Activated CD4-positive, alpha-beta T cell treated with anti-CD3 and anti-CD28 coated beads, Interleukin-2, amount 50 U/mL, for 48 hours (primary cell): ENCODE data around the gene CDK19.
A peak's percentile ranks its signal among the peaks of the same experiment; 100 is the strongest.
"Not testable (repeated sequence)": the region's sequence is repeated elsewhere in the genome, so short reads cannot be mapped to it uniquely, and the experiment has no call there.

Experiments used
- DNase-seq, 2 experiments: peaks; one replicate each; pipeline ENCODE4 v3.0.0-alpha.2; 2020

CDK19 gene

DNA sequence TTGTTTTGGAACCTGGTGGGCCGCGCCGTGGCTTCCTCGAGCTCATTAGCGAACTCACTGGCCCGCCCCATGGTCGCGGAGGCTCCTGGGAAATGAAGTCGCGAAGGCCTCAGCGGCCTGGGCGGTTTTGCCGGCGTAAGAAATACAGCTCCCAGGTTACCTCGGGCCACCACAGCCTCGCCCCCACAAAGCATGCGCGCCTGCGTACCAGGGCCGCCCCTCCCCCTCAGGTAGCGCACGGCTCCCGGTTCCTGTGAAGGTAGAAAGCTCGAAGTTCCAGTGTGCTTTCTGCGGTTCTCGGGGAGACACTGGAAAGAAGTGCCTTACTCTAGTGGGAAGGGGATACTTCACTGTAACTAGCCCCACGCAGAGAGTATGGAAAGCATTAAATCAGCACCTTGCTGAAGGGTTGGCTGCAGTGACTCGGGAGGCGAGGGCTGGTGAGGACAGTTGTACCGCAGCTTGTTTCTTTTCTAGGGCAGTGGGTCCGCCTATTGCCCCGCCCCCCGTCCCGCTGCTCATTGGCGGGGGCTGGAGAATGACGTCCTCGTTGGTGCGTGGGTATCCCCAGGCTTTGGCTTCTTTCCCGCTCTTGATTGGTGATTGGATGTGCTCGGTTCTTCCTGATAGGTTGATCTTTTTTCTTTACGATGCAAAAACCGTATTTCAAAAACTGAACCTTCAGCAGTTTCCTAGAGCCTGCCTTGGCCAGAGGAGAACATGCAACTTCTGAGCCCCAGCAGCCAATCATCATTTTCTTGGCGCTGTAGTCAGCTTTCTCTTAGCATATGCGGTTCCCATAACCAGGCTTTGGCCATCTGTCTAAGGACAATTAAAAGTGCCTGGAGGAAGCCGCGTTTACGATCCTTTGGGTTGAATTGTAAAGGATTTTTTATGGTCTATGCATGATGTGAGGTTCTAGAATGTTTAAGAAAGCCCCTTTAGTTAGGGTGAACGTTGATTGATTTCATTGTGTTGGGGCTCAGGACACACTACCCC is at the start of gene CDK19:
Gene CDK19, minus strand, starts transcription at position 59 of the 999 bp plus-strand sequence. CDS start 333 bp downstream, outside the sequence.
- DNase-seq: peak; percentile 97 to 98

DNA sequence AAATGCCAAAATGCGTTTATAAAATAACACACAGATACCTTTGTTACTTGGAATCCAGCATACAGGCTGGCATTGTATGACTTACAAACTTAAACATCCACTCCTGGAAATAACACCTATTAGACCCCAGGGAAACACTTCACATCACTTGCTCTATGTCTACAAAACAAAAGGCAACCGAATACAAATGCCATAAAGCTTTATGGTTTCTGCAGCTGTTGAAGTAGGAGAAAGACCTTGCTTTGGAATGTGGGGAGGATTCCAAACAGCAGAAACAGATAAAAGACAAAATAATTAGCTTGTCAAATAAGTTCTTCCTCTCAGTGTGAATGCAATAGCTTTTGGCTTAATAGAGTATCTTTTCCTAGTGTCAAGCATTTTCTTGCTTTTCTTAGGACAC is 49.6 kb upstream of the CDK19 start:
- no peak for DNase-seq

DNA sequence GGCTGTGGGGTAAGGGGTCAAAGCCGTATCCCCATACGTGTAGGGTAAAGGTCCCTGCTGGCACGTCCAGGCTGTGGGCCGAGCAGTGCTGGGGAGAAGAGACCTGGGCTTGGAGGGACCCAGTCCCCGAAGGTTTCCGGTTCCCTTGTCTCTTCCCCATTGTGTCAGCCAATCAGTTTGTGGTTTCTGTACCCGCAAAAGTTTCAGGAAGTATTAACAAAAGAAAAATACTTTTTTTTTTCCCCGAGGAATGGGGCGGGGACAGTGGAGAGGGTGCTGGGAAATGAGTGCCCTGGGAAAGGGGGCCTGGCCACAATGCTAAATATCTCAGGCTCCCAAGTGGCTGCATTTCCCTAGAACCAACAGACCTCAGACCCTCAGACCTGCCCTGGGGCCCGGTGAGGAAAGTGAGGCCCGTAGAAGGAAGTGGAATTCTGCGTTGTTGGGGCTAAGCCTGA is 44.1 kb upstream of the CDK19 start:
- no peak for DNase-seq

DNA sequence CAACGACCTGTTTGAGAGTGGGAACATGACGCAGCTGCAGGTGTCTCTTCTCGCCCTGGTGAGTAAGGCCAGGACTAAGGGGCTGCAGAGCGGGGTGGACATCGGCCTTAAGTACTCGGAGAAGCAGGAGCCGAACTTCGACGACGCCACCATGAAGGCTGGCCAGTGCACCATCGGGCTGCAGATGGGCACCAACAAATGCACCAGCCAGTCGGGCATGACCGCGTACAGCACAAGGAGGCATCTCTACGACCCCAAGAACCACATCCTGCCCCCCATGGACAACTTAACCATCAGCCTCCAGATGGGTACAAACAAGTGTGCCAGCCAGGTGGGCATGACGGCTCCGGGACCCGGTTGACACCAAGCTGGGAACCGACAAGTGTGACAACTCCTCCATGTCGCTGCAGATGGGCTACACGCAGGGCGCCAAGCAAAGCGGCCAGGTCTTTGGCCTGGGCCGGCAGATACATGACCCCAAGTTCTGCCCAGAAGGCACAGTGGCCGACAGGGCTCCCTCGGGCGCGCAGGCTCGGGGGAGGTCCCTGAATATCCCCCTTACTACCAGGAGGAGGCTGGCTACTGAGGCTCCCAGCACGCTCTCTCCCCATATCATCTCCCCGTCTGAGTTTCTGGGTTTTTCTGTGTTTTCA is 43.4 kb upstream of the CDK19 start:
- no peak for DNase-seq

DNA sequence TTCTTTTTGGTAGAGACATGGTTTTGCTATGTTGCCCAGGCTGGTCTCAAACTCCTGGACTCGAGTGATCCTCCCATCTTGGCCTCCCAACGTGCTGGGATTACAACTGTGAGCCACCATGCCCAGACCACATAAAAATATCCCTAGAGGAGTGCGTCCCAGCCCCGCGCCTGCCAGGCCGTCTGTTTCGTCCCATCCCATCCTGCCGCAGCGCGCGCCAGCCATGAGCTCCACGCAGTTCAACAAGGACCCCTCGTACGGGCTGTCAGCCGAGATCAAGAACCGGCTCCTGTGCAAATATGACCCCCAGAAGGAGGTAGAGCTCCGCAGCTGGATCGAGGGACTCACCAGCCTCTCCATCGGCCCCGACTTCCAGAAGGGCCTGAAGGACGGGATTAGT is 42.7 kb upstream of the CDK19 start:
- DNase-seq: no peak

DNA sequence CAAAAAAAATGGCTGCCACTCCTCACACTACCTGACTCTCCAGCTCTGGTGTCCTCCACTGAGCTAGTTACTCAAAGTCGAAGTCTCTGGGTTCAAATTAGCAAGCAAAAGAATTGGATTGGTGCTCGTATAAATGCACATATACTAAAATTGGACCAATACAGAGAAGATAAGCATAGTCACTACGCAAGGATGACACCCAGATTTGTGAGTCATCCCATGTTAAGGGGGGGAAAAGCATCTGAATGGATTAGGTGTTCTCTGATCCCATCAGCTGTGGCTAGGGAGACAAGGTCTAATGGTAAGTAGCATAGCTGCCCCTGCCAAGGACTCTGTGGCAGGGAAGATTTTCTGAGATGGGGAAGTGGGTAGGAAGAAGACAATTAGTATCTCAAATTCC is 41.0 kb upstream of the CDK19 start:
- DNase-seq: no peak

DNA sequence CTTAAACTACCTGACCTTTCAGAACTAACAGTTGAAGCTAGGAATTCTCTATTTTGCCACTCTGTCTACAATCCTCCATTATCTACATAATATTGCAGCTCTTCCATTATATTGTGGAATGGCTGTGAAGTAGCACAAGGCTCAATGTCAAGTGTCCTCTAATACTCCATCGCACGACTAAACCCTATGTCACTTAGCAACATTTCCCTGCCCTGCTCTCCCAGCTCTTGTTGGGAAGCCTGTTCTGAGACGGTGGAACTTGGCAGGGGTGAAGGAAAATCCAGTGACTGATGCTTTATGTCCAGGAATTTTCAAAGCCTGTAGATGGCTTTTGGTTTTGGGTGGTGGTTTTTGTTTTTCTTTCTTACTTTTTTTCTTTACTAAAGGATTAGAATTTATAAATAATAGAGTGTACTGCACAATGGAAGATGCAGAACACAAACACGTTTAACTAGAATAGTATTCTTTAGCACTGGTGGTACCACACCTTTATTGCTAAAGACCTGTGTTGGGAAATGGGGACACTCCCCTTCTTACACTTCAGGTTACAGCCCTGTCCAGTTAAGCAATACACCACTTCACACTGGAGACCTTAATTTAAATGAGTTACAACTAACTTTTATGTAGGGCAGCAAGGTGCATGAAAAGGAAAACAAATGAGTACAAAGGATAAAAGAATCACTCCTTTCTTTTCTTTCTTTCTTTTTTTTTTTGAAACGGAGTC is 38.6 kb upstream of the CDK19 start:
- DNase-seq: no peak

DNA sequence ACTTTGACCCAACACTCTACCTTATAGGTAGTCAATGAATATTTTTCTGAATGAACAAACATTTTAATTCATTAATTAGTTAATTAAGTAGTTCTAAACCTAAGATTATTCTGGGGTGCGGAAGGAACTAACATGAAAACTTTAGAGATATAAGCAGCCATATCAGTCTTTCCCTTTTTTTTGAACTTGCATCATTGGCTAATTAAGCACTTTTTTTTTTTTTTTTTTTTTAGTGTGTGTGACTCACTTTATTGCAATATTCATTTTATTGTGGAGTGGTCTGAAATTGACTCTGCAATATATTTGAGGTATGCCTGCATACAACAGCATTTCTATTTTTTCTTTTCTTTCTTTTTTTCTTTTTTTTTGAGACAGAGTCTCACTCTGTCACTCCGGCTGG is 37.5 kb upstream of the CDK19 start:
- no peak for DNase-seq

DNA sequence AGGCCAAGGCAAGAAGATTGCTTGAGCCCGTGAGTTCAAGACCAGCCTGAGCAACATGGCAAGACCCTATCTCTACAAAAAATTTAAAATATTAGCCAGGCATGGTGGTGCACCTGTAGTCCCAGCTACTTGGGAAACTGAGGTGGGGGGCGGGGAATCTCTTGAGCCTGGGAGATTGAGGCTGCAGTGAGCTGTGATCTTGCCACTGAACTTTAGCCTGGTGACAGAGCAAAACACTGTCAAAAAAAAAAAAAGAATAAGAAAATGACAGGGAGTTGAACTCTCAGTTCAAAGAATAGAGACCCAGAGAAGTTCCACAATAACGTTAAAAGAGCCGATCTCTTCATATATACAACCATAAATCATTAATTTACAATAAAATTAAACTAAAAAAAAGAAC is 34.5 kb upstream of the CDK19 start:
- DNase-seq: no peak

DNA sequence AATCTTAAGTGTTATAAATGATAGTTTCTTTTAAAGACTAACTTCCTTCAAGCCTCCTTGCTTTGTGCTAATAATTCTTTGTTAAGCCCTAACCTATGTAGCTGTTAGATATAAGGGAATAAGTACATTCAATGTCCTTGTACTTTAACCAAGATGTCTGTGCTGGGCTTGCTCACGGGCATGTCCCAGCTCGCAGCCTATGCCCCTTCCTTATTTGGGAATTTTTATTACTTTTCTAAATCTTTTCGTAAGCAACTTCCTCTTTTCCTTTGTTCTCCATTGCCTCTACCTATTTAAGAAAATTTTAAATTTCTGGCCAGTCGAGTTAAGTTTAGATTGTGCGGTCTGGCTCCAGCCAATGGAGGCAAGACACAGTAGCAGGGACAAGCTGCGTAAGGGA is 26.0 kb upstream of the CDK19 start:
- no peak for DNase-seq

DNA sequence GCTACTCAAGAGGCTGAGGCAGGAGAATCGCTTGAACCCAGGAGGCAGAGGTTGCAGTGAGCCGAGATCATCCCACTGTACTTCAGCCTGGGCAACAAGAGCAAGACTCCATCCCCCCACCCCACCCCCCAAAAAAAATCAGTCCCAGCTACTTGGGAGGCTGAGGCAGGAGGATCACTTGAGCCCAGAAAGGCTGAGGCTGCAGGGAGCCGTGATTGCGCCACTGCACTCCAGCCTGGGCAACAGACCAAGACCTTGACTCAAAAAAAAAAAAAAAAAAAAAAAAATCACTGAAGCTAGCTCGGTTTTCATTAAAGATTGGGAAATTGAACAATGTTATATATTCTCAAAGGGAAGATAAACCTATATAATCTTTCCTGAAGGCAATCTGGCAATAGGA is 20.5 kb upstream of the CDK19 start:
- DNase-seq: not testable (repeated sequence)

DNA sequence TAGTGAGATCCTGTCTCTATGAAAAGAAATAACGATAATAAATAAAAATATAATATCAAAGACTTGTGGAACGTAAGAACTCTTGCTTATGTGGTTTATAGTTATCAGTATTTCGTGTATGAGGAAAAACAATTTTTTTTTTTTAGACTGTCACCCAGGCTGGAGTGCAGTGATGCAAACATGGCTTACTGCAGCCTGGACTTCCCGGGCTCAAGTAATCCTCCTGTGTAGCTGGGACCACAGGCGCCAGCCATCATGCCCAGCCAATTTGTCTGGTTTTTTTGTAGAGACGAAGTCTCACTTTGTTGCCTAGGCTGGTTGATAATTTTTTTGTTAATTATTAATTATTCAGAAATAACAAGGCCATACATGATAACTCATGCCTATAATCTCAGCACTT is 18.6 kb upstream of the CDK19 start:
- DNase-seq: no peak

DNA sequence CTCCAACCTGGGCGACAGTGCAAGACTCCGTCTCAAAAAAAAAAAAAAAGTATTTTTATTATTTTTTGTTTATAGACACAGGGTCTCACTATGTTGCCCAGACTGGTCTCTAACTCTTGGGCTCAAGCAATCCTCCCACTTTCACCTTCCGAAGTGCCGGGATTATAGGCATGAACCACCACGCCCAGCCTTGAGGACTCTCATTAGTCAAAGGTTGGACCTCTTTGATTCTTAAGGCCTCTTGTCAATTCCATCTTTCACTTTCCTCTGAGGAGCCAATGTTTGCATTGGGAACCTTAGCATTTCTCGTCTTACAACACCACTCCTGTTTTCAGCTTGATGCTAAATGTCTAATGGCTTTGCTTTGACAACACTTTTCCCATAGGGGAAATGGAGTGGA is 16.1 kb upstream of the CDK19 start:
- no peak for DNase-seq

DNA sequence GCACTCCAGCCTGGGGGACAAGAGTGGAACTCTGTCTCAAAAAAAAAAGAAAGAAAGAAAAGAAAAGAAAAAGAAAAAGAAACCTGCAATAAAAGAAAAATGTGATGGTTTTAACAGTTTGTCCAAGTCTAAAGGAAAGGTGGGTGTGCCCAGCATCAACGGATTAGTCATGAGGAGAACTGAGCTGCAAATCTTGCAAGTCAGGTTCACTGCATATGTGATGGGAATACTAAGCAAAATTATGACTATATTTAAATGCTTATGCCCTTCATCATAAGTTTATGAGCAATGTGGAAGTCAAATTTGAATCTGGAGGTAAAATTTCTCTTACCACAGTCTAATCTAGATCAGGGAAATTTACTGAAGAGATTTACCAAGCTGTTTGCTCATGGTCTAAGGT is 13.1 kb upstream of the CDK19 start:
- DNase-seq: no peak

DNA sequence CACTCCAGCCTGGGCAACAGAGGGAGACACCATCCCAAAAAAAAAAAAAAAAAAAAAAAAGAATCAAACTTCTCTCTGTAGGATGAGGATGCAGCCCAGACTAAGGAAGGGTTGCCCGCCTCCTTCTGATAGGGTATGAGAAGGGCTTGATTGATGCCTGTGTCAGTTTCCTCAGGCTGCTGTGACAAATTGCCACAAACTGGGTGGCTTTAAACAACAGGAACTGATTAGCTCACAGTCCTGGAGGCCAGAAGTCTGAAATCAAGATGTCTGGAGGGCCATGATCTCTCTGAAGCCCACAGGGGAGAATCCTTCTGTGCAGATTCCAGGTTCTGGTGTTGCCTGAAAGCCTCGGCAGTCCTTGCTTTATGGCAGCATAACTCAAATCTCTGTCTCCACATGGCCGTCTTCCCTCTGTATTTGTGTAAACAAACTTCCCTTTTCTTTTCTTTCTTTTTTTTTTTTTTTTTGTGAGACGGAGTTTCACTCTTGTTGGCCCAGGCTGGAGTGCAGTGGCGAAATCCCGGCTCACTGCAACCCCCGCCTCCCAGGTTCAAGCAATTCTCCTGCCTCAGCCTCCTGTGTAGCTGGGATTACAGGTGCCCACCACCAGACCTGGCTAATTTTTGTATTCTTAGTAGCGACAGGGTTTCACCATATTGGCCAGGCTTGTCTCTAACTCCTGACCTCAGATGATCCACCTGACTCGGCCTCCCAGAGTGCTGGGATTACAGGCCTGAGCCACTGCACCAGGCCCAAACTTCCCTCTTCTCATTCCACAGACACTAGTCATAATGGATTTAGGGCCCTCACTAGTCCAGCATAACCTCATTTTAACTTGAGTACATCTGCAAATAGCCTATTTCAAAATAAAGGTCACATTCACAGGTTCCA is 11.2 kb upstream of the CDK19 start:
- no peak for DNase-seq

DNA sequence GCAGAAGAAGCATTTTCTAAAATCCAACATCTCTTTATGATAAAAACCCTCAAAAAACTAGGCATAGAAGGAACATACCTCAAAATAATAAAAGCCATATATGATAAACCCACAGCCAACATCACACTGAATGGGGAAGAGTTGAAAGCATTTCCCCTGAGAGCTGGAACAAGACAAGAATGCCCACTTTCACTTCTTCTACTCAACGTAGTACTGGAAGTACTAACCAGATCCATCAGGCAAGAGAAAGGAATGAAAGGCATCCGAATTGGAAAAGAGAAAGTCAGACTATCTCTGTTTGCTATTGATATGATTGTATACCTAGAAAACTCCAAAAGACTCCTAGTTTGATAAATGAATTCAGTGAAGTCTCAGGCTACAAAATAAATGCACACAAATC is 7.9 kb upstream of the CDK19 start:
- DNase-seq: no peak

DNA sequence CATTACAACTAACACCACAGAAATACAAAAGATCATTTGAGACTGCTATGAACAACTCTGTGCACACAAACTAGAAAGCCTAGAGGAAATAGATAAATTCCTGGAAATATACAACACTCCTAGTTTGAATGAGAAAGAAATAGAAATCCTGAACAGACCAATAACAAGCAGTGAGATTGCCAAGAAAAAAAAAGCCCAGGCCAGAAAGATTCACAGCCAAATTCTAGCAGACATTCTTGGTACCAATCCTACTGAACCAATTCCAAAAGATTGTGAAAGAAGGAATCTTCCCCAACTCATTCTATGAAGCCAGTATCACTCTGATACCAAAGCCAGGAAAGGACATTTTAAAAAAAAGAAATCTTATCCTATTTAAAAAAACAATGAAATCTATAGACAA is 7.0 kb upstream of the CDK19 start:
- no peak for DNase-seq

DNA sequence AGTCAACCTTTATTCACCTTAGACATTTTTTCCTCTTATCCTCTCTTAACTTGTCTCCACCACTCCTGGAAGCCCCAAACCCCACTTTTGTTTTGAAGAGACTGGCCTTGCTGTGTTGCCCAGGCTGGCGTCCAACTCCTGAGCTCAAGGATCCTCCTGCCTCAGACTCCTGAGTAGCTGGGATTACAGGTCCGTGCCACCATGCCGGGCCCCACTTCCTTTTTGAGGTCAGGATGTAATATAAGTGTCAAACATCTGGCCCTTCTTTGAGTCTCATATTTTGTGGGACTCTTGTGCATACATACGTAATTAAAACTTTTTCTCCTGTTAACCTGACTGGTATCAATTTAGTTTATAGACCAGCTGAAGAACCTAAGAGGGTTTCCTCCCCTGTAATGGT is 1.4 kb upstream of the CDK19 start:
- DNase-seq: peak; percentile 5 to 20

DNA sequence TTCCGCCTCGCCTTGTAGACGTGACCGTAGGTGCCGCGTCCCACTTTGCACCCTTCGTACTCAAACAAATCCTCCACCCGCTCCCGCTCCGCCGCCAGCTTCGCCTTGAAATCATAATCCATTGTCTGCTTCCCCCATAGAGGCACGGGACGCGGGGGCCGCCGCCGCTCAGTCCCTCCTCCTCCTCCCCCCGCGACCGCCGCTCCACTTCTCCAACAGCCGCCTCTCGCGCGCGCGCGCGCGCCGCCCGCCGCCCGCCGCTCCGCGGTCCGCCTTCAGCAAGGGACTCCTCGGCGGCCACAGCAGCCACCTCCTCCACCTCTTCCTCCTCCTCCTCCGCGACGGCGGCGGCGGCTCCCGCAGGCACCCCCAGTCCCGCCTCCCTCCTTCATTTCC is 256 bp downstream of the CDK19 start:
- no peak for DNase-seq

DNA sequence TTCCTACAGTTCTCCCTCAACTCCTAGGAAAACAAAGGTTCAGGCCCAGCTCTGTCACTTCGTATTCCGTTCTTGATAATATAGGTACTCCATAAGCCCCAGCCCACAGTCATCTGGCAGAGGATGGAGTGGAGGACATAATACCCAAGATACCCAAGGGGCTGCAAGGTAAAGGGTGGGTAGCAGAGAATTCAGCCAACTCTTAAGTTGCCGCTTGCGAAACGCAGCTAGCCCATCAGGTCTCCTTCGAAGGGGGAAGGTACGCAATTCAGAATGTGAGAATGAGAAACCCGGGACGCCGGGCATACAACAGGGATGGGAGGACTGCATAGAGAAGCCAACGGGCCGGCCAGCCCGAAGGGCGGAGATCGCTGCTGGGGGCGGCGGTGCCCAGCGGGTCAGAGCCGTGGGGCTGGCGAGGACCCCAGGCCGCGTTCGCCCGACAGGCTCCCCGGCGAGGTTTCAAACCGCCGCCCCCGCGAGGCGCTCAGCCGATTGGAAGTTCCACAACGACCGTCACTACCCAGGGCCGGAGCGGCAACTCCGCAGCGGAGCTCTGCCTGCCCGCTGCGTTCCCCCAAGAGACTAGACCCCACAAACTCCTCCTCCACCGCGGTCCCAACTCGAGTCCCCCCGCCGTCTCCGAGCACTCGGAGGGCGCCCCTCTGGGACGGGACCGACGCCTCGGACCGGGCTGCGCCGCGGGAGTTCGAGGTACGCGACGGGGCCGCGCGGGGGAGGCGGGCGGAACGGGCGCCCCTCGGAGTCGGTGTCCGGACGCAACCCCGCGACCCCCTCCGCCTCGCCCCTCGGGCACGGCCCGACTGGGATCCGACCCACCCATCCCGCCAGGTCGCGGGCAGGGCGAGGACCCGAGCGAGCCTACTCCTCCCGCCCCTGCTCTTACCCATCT is 911 bp downstream of the CDK19 start:
- peak; percentile 65 to 72 for DNase-seq
